Stomach (tissue), 19 donors: ENCODE results near the gene ITGB5. TPM values are rescaled to one million over a fixed set of nuclear protein-coding genes. Genes with fewer than 3 reads are reported as not detected.

Experiments used
- DNase-seq, 2 donors: peaks; one replicate each; pipeline versions ENCODE4 v3.0.0 to v3.0.0-alpha.2; 2013 to 2019
- H3K27ac ChIP-seq, 5 donors: fragments of 200-600 bp in 4 of 5; sonication (generic) in 4 of 5; one replicate each; pipeline ENCODE4 v1.5.1; 2013 to 2019; ENCODE audit warnings: mild to moderate bottlenecking in 1 of 5, moderate library complexity in 1 of 5
- H3K27me3 ChIP-seq, 3 donors: fragments of 200-600 bp; sonication (generic); one replicate each; pipeline ENCODE4 v1.5.1; 2017 to 2019; ENCODE audit warnings: mixed run types in 1 of 3
- H3K36me3 ChIP-seq, 4 donors: fragments of 200-600 bp; sonication (generic); 1 replicate in 3 of 4; 2 replicates in 1 of 4; pipeline ENCODE4 v1.5.1; 2016 to 2019
- H3K4me1 ChIP-seq, 4 donors: fragments of 200-600 bp; sonication (generic); one replicate each; pipeline ENCODE4 v1.5.1; 2016 to 2019
- H3K4me3 ChIP-seq, 4 donors: fragments of 200-600 bp; sonication (generic) in 3 of 4; one replicate each; pipeline ENCODE4 v1.5.1; 2016 to 2019; ENCODE audit warnings: mild to moderate bottlenecking in 1 of 4
- H3K9me3 ChIP-seq, 4 donors: fragments of 200-600 bp; sonication (generic); one replicate each; pipeline ENCODE4 v1.5.1; 2016 to 2019
- CTCF ChIP-seq, 7 experiments: fragments of 450-650 bp in 4 of 7; fragments of 200-600 bp in 3 of 7; sonication (generic) in 3 of 7; IDR thresholded peaks; one replicate each; pipeline ENCODE4 v1.5.1; 2016 to 2019; ENCODE audit warnings: antibody characterized with exemption in 7 of 7, control low read depth in 2 of 7, mild to moderate bottlenecking in 1 of 7
- EP300 ChIP-seq: sonication (generic); formaldehyde crosslinking; IDR thresholded peaks from one replicate; pipeline ENCODE4 v1.6.1; 2017; ENCODE audit warnings: antibody characterized with exemption
- POLR2A ChIP-seq, 4 donors: fragments of 450-650 bp; IDR thresholded peaks; one replicate each; pipeline ENCODE4 v1.6.1; 2016; ENCODE audit warnings: antibody characterized with exemption in 4 of 4, control low read depth in 2 of 4, mild to moderate bottlenecking in 1 of 4, moderate library complexity in 1 of 4
- POLR2AphosphoS5 ChIP-seq, 3 donors: sonication (generic); formaldehyde crosslinking; IDR thresholded peaks; one replicate each; pipeline ENCODE4 v1.6.1; 2016; ENCODE audit warnings: antibody characterized with exemption in 3 of 3
- WGBS, 5 donors: extraction: QIAGEN DNeasy Blood & Tissue Kit in 3 of 5; methylation state at CpG; one replicate each; pipeline versions ENCODE4 v1.1.5 to v1.1.7; 2013 to 2018; 5-methylcytosine and 5-hydroxymethylcytosine counted together
- intact Hi-C: fragments of 100-400 bp; cut with DNase I; formaldehyde crosslinking; loops from one replicate; pipeline ENCODE4 v1.15.1; 2023; ENCODE audit warnings: low total_unique reads
- long read RNA-seq, 10 donors: transcript quantifications; one replicate each; lab custom pipeline, GENCODE V29; 2026
- polyA plus RNA-seq, 3 donors: library from polyadenylated mRNA; stranded (reverse); fragments of 200-250 nt; gene quantifications; one replicate each; pipeline ENCODE4 v1.2.3, GENCODE V29; 2013
- total RNA-seq, 5 donors: library from RNA; depleted of rRNA; stranded (reverse); fragments of >200 nt; gene quantifications; one replicate each; pipeline versions ENCODE4 v1.1.0 to v1.2.3, GENCODE V29; 2014 to 2016
- donor health status: healthy with polysubstance abuse.
- donor health status: Bipolar disorder and iron deficiency.
- donor health status: healthy.

The ITGB5 gene
- 100 to 1,000 TPM in 2 of 5 donors, 10 to 100 TPM in 3; 49.2 to 205 (median 81.1) TPM for total RNA-seq
- polyA plus RNA-seq, result 10 to 100 TPM in 2 of 3 donors, 1 to 10 TPM in 1; 8.2 to 16.4 (median 13.8) TPM
- long read RNA-seq, donor 1, result 0 reads
- long read RNA-seq, donor 2, full-length matches to known transcripts, result 5 of 5 reads
- long read RNA-seq, donor 2, partial matches to known transcripts, result 0 of 5 reads
- long read RNA-seq, donor 2, other reads (novel, unspliced or antisense), result 0 of 5 reads
- long read RNA-seq, donor 3, result 0 reads
- long read RNA-seq, donor 4, result 0 reads
- long read RNA-seq, donor 5, full-length matches to known transcripts, result 4 of 4 reads
- long read RNA-seq, donor 5, partial matches to known transcripts, result 0 of 4 reads
- long read RNA-seq, donor 5, other reads (novel, unspliced or antisense), result 0 of 4 reads
- long read RNA-seq, donor 6, result 0 reads
- long read RNA-seq, donor 7, full-length matches to known transcripts, result 3 of 3 reads
- long read RNA-seq, donor 7, partial matches to known transcripts, result 0 of 3 reads
- long read RNA-seq, donor 7, other reads (novel, unspliced or antisense), result 0 of 3 reads
- long read RNA-seq, donor 8, full-length matches to known transcripts, result 2 of 2 reads
- long read RNA-seq, donor 8, partial matches to known transcripts, result 0 of 2 reads
- long read RNA-seq, donor 8, other reads (novel, unspliced or antisense), result 0 of 2 reads
- long read RNA-seq, donor 9, partial matches to known transcripts, result 5 of 5 reads
- long read RNA-seq, donor 9, other reads (novel, unspliced or antisense), result 0 of 5 reads
- long read RNA-seq, donor 10, full-length matches to known transcripts, result 2 of 2 reads
- long read RNA-seq, donor 10, partial matches to known transcripts, result 0 of 2 reads
- long read RNA-seq, donor 10, other reads (novel, unspliced or antisense), result 0 of 2 reads

GRCh38 chr3:124887177-124887931 is at the start of gene ITGB5:
Gene ITGB5, minus strand, starts transcription at chr3:124887365. Its CDS starts 365 bp downstream, at chr3:124887000.
- 1 to 4% (median 2%) methylated on average over 37 to 78 of the region's 78 CpGs for WGBS, 5 donors
- peak; percentile 83 to 90 for DNase-seq
- no peaks in the 10 kb centered on the region for H3K36me3 ChIP-seq
- peak within 1 kb of the TSS; percentile 64 to 78 (median 73) for H3K4me3 ChIP-seq
- peaks cover 0 to 19% (median 4%) of the 10 kb centered on the region in 3 donors for H3K27me3 ChIP-seq
- TF ChIP-seq EP300 (no peak), POLR2A (IDR thresholded peaks at IDR 0.05) (no peak), POLR2AphosphoS5 (IDR thresholded peaks at IDR 0.05) (peak; percentile 31 to 78 (median 76))
- no peaks in the 10 kb centered on the region for H3K9me3 ChIP-seq
- intact Hi-C loops, result loop anchor here (5.0 kb wide), 1 partner anchor 105 kb away; no protein-coding TSS in a partner anchor
- peak within 1 kb of the TSS; percentile 89 to 93 (median 92) for H3K27ac ChIP-seq
- H3K4me1 ChIP-seq, result peaks cover 10 to 52% (median 25%) of the 10 kb centered on the region in 4 donors

- Histone ChIP-seq H3K4me1 (no peaks in the 10 kb centered on the region), H3K9me3 (no peaks in the 10 kb centered on the region), H3K4me3 (no peak overlapping the region), H3K36me3 (no peaks in the 10 kb centered on the region), H3K27me3 (no peaks in the 10 kb centered on the region), H3K27ac (no peak overlapping the region)
- intact Hi-C loops, result no loop called here
- WGBS, 5 donors, result 49 to 65% (median 54%) methylated on average over 5 of the region's 5 CpGs
- no peak for TF ChIP-seq EP300
- TF ChIP-seq CTCF (IDR thresholded peaks at IDR 0.05), result no peak
- TF ChIP-seq POLR2A (IDR thresholded peaks at IDR 0.05), result no peak
- no peak for TF ChIP-seq POLR2AphosphoS5 (IDR thresholded peaks at IDR 0.05)
- no peak for DNase-seq
These were observed 48.8 kb upstream of the ITGB5 start for GRCh38 chr3:124935794-124936542.

GRCh38 chr3:124935264-124935663 is 48.1 kb upstream of the ITGB5 start:
- Histone ChIP-seq H3K4me3 (no peak overlapping the region), H3K36me3 (no peaks in the 10 kb centered on the region), H3K27ac (no peak overlapping the region), H3K27me3 (no peaks in the 10 kb centered on the region), H3K9me3 (no peaks in the 10 kb centered on the region), H3K4me1 (no peaks in the 10 kb centered on the region)
- no peak for DNase-seq
- intact Hi-C loops, result no loop called here
- TF ChIP-seq POLR2A (IDR thresholded peaks at IDR 0.05) (no peak), EP300 (no peak)

- intact Hi-C loops, result no loop called here
- Histone ChIP-seq H3K4me1 (peaks cover 0 to 4% (median 0%) of the 10 kb centered on the region in 4 donors), H3K4me3 (peak within 1 kb of the TSS in 3 of 4 donors; percentile 9 to 33 (median 17)), H3K9me3 (no peaks in the 10 kb centered on the region), H3K36me3 (no peaks in the 10 kb centered on the region), H3K27ac (peak within 1 kb of the TSS in 1 of 5 donors; percentile 31), H3K27me3 (no peaks in the 10 kb centered on the region)
- TF ChIP-seq POLR2AphosphoS5 (IDR thresholded peaks at IDR 0.05) (peak in 1 of 3 donors; percentile 20), CTCF (IDR thresholded peaks at IDR 0.05) (no peak)
- WGBS, 5 donors, result 36 to 71% (median 47%) methylated on average over 5 of the region's 5 CpGs
- peak in 1 of 2 donors; percentile 65 for DNase-seq
These were observed 47.4 kb upstream of the ITGB5 start, which contains the start of gene MUC13 for GRCh38 chr3:124934577-124934976. Gene MUC13, minus strand, starts transcription at chr3:124934751. Its CDS starts 39 bp downstream, at chr3:124934712.
